Subcutaneous adipose tissue (tissue), 4 donors: ENCODE results near the gene LITAFD. TPM values are rescaled to one million over a fixed set of nuclear protein-coding genes. Genes with fewer than 3 reads are reported as not detected.

Experiments used
- total RNA-seq, 4 donors: library from RNA; depleted of rRNA; stranded (reverse); fragments of >200 nt; gene quantifications; one replicate each; pipeline ENCODE4 v1.1.0, GENCODE V29; 2016
- TF ChIP-seq, protein P1 (sequence below): fragments of 450-650 bp; IDR thresholded peaks from one replicate; pipeline ENCODE4 v1.5.1; 2016; ENCODE audit warnings: low read depth, mild to moderate bottlenecking, control low read depth, antibody characterized with exemption, moderate library complexity

LITAFD gene
- total RNA-seq: not detected

DNA sequence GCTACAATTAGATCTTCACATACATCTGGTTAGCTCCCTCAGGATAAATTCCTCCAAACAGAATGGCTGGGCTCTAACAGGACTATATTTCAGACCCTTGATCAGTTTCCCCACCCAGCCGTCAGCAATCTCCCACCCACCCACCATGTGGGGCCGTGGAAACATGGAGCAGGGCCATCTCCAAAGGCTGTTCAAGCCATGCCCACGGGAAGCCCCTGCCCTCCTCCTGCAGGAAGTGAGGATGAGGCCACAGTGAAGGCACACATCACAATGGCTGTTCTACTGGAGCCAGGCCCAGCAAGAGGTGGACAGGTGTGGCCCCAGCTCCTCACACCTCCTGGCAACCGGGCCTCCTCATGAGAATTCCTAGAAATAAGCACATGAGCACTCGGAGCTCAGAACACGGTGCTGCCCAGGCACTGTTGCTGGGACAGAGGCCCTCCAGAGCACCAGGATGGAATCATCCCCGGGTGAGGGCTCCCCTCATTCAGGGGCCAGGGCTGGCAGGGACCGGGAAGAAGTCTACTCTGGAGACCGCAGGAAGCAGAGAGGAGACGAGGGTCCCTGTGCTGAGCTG, at the start of gene LITAFD:
Gene LITAFD, plus strand, starts transcription at position 311 of the 577 bp plus-strand sequence. CDS start 2,005 bp downstream, outside the sequence.
- TF ChIP-seq, protein P1, sequence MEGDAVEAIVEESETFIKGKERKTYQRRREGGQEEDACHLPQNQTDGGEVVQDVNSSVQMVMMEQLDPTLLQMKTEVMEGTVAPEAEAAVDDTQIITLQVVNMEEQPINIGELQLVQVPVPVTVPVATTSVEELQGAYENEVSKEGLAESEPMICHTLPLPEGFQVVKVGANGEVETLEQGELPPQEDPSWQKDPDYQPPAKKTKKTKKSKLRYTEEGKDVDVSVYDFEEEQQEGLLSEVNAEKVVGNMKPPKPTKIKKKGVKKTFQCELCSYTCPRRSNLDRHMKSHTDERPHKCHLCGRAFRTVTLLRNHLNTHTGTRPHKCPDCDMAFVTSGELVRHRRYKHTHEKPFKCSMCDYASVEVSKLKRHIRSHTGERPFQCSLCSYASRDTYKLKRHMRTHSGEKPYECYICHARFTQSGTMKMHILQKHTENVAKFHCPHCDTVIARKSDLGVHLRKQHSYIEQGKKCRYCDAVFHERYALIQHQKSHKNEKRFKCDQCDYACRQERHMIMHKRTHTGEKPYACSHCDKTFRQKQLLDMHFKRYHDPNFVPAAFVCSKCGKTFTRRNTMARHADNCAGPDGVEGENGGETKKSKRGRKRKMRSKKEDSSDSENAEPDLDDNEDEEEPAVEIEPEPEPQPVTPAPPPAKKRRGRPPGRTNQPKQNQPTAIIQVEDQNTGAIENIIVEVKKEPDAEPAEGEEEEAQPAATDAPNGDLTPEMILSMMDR: no peak

DNA sequence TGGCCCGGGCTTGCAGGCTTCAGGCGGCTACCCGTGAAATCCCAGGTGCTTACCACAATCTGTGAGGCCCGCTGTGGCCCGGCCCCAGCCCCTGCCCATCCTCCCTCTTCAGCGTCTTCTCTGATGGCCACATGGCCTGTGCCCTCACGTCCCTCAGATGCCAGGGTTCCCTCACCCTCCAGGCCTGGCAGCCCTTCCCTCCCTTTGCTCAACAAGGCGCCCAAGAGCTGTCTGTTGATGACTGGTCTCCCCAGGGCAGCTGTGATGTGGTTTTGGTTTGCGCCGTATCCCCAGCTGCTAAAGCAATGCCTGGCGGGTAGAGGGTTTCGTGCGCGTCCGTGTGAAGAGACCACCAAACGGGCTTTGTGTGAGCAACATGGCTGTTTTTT, 49.4 kb upstream of the LITAFD start:
- TF ChIP-seq, protein P1: no peak

DNA sequence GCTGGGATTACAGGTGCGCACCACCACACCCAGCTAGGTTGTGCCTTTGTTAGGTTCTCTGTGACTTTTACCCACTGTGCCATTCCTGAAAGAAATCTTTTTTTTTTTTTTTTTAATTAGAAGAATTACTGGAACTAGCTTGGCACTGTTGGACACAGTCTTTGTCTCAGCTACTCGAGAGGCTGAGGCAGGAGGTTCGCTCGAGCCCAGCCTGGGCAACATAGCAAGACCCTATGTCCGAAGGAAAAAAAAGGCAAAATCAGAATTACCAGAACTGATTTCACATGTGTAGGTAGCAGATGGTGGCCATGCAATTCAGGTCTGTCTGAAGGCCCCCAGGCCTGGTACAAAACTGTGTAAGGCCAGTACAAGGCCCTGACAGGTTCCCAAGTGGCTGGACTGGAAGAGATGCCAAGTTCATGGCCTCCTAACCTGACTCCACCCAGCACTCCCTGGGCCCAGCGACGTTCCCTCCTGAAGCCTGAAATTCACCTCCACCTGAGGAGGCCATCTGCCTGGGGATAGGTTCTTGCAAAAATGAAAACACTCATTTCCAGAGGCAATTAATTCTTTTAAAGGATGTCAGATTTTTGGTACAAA, 36.4 kb upstream of the LITAFD start:
- TF ChIP-seq, protein P1: no peak

DNA sequence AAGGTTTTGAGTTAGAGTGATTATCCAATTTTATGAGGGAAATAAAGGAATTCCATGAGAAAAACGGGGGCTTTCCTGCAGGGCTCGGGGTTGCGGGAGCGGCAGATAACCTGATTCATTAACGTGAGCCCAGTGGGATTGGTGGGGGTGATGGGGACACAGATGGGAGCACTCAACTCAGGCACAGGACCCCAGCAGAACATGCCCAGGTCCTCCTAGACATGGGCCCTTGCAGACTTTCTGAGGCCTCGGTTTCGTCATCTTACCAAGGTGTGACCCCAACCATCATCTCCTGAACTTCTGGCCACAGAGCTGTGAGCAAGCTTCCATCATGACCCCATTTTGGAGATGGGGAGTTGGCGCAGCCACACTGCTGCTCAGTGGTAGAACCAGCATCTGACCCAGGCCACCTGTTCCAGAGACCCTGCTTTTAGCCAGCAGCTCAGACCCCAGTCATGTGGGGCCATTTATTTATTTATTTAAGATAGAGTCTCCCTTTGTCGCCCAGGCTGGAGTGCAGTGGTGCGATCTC, 35.7 kb upstream of the LITAFD start:
- TF ChIP-seq, protein P1: no peak

DNA sequence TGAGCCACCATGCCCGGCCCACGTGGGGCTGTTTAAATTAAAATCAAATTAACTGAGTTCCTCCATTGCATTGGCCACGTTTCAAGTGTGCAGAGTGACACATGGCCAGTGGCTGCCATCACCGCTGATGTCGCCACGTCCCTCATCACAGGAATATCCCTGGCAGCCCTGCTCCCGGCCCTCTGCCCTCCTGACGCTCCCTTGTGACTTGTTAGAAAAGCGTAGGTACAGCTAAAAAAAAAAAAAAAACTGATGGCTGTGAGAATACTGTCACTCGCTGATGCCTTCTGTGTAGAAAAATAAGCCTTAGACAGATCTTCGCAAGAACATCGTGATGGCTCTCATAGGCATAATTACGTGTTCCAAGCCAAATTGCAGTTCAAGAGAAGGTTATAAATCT, 35.0 kb upstream of the LITAFD start:
- TF ChIP-seq, protein P1: no peak

DNA sequence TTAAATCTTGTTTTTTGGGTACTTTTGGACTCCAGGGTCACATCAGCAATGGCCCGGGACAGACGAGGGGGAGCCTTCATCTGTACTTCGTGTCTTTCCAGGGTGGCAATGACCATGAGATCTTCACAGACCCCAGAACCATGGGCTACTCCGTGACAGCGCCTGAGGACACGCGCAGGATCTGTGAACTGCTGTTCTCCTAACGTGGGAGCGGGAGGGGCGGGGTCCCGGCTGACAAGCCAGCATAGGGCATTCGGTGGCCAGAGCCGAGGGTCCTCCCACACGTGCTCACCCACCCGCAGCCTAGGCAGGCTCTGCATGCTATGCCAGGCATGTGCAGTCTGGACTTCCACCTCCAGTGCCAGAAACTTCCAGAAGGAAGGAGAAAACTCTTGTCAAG, 34.5 kb upstream of the LITAFD start:
- TF ChIP-seq, protein P1: no peak

DNA sequence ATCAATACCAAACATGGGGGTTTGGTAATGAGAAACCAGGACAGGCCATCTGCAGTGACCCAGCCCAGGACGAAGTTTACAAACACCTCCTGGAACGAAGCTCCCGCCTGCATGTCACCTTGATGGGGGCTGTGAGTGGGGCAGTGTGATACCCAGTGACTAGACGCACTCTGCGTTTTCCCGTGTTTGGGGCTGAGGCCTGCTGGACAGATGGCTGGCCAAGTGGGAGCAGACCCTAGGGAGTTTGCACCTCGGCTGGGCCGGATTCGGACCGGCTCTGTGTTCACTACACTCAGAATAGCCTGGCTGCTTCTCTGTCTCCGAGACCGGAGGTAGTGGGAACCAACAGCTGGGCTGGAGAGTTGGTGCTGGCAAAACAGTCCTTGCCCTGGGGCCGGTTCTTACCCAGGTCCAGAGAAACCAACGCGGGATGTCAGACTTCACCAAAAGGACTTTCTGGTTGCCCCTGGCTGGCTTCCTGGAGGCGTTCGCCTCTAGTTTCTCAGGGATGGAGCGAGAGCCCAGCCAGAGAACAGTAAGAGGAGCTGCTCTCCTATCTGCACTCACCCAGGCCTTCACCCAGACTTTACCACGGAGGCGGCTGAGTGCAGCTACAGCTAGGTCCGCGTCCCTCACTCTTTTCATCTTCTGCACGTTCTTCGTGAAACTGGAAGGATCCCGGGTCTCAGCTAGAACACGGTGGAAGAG, 33.8 kb upstream of the LITAFD start:
- TF ChIP-seq, protein P1: no peak
